ENCODE data around the gene MRPS18A.

The MRPS18A gene

GRCh38 chr6:43698584-43699349, 11.2 kb upstream of the MRPS18A start:
- DNase-seq (ENCODE audit: low read depth), result no peak

DNA sequence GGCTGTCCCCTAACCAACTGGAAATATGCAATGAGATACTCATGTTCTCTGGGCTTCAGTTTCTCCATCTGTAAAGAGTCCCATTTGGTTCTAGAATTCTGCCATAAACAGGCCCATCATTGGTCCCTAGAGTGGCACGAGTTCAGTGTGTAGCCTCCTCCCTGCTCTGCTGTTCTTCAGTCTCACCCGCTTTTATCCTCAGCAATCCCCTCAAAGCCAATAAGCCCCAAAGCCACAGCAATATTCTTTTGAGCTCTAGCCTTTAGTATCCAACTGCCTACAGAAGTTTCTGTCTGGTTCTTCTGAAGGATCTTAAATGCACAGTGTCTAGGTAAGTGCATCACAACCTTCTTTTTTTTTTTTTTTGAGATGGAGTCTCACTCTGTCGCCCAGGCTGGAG, 9.8 kb upstream of the MRPS18A start:
- DNase-seq (ENCODE audit: low read depth), result no peak

GRCh38 chr6:43695967-43696291, 8.3 kb upstream of the MRPS18A start:
- DNase-seq (ENCODE audit: low read depth), result no peak

DNA sequence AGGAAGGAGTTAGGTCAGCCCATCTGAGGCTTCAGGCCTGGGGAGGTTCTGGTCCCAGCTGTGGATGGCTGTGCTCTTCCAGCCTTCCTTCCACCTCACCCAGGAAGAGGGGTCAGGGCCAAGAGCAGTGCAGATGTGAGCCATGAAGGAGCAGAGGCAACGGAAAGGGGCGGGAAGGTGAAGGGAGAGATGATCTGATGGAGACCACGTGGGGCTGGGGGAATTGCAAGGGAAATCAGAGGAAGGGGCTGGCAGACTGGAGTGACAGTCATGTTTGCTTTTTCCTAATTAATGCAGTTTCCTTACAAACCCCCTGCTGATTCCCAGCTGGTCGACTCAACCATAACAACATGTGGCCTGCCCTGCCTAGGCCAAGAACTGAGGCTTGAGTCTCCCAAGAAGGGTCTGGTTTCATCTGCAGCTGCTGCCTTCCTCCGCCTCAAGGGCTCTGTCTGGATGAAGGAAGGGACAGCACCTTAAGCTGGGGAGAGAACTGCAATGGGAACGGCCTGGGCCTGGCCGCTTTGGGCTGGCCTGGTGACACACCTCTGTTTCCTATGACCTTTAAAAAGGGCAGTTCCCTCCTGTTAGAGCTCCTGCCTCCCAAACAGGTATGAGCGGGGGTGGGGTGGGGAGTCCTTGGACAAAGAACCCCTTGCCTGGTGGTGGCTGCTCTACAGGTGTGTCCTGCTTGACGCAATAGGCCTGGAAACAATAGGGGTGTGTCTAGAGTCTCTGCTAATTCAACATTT, 7.8 kb upstream of the MRPS18A start:
- no peak for DNase-seq (ENCODE audit: low read depth)

DNA sequence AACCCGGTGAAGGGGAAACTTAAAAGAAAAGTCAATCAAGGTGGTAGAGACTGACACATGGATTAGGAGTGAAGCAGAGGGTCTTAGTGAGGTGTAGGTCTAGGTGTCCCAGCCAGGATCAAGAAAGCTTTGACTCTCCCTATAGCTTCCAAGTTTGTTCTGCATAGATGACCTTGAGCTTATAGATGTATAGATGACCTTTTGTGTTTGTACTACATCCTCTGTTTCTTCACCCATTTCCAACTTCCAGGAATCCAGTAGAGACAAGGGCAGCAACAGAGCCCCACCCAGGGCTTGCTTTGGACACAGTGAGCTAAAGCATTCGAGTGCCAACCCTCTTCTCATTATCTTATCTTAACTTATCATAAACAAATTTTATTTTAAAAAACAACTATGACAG, 1.8 kb upstream of the MRPS18A start:
- no peak for DNase-seq (ENCODE audit: low read depth)

DNA sequence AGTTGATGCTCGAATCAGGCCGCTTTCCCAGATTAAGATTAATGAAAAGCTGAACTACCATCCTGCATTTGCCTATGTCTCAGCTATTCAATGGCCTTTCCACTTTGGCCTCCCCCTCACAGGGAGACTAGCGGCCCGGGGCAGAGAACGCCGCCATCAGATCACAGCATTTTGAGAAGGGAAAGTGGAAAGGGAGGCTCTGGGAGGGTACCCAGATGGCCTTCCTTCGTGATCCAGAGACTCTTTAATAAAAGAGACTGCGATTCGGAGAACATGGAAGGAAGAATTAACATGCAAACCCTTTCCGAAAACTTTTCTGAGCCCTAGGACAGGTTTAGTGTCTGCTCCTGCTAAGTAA, 533 bp downstream of the MRPS18A start:
- no peak for DNase-seq (ENCODE audit: low read depth)

DNA sequence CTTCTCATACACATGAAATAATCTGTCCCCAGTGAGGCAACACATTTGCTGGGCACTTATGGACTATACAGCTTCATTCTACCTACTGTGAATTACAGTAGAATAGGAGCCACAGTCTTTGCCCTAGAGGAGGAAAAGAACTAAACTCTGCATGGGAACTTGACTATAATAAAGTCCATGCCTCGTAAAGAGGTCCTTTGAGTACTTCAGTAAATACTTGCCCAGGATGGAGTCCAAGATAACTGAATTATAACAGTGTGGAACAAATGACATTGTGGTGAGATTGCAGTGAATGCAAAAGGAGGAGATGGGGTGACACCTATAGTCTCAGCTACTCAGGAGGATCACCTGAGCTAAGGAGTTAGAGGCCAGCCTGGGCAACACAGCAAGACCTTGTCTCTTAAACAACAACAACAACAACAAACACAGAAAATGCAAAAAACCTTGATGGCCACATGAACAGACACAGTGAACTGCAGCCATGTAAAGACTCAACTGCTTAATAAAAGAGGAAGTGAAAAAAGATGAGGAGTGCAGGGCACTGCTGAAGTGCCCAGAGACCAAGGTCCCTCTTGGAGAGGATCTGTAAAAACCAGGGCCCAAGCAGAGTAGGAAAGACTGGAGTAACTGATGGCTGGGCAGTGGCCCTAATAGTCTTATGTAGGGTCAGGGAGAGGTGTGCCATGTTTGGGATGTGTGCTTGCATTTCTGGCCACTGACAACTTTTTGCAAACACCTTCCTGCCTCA, 3.7 kb downstream of the MRPS18A start:
- DNase-seq (ENCODE audit: low read depth), result no peak

DNA sequence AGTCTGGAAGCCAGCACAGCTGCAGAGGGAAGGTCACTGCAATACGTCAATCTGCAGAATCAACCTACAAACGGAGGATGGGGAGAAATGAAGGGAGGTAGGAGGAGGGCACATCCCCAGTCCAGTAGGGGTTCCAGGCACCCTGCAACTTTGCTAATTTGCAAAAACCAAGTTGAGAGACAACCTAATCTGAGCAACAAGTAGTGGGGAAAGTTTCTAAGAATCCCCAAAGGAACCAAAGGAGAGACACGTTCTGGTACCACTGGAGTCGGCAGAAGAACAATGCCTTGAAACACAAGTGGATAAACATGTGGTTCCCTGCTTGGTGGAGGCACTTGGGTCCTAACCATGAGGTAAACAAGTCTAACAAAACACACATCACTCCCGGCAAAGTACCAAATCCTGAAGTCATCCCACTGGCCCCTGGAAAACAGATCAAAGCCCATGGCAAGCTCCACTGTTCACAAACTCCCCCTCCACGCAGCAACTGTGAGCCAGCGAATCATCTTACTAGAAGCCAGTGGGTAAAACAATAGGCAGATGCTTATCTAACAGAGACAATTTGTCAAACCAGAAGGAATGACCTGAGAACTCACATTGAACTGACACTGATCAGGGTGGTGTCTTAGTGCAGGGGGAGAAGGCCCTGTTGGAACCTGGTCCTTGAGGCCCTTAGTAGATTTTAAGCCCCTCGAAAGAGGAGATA, 4.7 kb downstream of the MRPS18A start:
- DNase-seq (ENCODE audit: low read depth), result no peak

GRCh38 chr6:43681303-43681702, 6.3 kb downstream of the MRPS18A start:
- no peak for DNase-seq (ENCODE audit: low read depth)

GRCh38 chr6:43680308-43681200, 7.0 kb downstream of the MRPS18A start:
- no peak for DNase-seq (ENCODE audit: low read depth)

DNA sequence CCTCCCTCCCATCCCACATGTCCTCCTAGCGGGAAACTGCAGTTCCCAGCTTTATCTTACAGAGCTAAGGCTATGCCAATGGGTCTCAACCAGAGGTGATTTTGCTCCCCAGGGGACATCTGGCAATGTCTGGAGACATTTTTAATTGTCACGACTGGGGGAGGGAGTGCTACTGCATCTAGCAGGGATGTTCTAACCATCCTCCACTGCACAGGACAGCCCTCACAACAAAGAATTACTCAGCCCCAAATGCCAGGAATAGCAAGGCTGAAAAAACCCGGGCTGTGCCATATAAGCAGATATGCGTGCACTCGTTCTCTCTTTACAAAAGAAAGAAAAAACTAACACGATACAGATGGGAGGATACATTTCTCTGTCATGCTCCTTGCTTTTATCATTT, 8.5 kb downstream of the MRPS18A start:
- no peak for DNase-seq (ENCODE audit: low read depth)

DNA sequence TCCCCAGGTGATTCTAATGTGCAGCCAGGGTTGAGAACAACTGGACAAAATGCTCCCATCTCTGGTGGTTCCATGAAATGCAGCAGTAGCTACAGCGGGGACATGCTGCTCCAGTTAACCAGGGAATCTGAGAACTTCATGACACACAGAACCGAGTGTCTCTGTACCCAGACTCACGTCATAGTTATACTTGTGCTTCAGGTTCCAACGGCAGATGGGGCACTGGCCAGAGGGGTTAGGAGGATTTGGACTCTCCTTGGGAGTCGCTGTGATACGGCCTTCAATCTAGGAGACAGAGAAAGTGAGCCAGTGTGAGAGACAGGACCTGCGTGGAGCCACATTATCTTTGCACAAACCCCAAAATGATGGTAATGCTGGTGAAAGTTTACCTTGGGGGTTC, 9.2 kb downstream of the MRPS18A start:
- DNase-seq (ENCODE audit: low read depth), result no peak

DNA sequence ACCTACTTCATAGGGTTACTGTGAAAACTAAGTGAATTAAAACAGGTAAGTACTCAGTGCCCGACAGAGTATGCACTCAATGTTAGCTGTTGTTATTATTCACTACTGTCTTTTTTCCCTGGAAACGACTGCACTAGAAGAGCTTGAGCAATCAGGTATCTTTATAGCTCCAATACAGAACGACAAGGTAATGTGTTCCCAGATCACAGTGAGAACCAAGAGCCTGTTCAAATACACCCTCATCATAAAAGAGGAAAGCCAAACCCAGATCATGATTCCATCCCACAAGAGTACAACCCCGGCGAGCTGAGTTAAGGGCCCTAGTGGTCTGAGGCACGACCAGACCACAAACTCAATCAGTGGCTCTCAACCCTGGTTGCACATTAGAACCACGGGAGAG, 9.8 kb downstream of the MRPS18A start:
- DNase-seq (ENCODE audit: low read depth), result no peak

DNA sequence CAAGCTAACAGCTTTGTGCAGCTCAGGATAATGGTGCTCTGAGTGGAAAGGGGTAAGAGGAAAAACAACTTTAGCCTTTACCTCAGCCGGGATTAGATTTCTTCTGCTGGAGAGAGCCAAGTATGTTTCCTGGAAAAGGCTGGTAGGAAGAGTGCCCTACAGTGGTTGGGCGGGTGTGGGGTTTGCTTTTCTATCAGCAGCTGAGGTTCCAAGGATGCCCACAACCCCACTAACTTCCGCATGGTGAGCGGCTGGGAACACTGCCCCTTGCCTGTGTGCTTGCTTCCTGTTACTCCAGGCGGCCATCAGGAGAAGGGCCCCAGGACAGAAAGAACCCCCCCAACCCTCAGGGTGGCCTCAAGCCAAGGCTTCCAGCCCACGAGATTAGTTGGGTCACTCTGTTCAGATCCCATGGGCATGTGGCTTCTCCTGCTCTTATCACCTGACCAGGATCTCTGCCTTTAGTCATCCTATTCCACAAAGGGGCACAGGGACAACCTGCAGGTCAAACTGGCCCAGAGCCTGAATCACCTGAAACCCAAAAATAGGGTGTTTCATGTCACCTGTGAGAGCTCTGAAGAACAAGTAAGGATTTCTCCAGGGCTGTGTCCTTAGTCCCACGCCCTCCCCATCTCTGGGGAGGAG, 10.5 kb downstream of the MRPS18A start:
- no peak for DNase-seq (ENCODE audit: low read depth)

DNA sequence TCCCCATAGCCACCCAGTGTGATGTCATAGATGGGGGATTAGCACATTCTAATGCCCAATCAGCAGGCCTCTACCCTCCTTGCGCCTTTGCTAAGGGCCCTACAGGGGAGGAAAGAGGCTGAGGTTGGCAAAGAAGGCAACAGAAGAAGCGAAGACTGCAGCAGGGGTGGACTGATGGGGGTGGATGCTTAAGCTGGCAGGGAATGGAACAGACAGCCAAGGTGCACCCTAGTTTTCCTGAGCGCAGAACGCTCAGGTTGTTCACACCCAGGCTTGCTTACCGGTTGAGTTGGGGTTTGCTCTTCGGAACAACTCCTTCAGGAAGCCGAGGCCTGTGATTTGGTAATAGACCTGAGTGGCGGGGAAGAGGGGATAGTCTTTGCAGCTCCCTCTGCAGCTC, 12.7 kb downstream of the MRPS18A start:
- DNase-seq (ENCODE audit: low read depth), result no peak

DNA sequence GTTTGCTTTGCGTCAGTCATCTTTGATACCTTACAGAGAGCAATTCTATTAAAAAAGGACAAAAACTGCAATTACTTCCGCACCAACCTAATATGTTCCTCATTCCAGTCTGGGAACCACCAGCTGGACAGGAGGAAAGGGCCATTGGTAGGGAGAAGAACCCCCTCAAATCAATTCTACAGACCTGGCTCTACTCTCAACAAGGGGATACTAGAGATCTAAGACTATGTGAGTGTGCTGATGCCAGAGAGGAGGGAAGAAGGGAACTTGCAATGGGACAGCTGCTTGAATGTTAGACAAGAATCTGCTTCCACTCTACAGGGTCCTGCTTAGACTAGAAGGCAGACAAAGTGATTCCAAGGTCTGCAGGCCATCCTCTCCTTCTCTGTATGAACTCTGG, 13.3 kb downstream of the MRPS18A start:
- no peak for DNase-seq (ENCODE audit: low read depth)

GRCh38 chr6:43673444-43674084, 14.0 kb downstream of the MRPS18A start:
- no peak for DNase-seq (ENCODE audit: low read depth)

- no peak for DNase-seq (ENCODE audit: low read depth)
Observed at GRCh38 chr6:43671801-43672690, 15.5 kb downstream of the MRPS18A start.

DNA sequence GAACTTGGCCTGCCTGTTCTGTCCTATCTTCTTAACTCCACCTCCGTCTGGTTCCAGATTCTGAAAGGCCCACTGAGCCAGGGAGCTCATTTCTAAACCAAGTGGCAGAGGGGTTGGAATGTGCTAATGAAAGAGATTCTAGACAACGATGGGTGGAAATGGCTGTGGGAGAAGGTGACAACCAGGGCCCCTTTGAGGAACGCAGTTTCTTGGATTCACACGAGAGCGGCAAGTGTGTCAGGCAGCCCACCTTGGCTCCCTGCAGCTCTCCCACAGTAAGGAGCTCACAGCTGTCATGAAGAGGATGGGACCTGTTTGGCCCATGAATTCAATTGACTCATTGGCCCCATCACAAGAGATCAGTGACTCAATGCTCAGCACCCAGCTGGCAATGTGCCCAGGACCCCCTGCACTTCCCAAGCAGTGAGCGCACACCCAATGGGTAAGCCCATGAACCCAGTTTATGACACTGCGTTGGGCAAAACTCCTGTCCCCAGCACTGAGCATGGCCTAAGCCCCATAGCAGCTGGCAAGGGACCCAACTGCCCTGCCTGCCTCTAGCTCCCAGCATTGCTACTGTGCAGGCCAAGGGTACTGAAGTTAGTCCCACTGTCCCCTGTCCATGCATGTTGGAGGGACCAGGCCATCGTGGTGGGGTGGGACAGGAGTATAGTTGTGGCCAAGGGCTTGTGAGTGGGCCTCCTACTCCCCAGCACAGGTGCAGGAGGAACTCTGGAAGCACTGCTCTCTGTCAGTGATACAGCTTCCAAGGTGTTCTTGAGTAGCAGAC, 16.4 kb downstream of the MRPS18A start:
- DNase-seq (ENCODE audit: low read depth), result no peak
